HG02981 (cell line): ENCODE results near the gene DVL1.

ENCODE experiments used
- ATAC-seq: cut with Tn5 transposase; IDR thresholded peaks from one replicate; pipeline ENCODE4 v1.9.1; 2021; ENCODE audit warnings: mild to moderate bottlenecking, moderate library complexity; ENCODE audit not compliant: unreplicated experiment

The DVL1 gene

GRCh38 chr1:1299686-1300351 is 49.4 kb downstream of the DVL1 start:
- no peak for ATAC-seq

- no peak for ATAC-seq
Measured at GRCh38 chr1:1298861-1299685, 50.1 kb downstream of the DVL1 start.

DNA sequence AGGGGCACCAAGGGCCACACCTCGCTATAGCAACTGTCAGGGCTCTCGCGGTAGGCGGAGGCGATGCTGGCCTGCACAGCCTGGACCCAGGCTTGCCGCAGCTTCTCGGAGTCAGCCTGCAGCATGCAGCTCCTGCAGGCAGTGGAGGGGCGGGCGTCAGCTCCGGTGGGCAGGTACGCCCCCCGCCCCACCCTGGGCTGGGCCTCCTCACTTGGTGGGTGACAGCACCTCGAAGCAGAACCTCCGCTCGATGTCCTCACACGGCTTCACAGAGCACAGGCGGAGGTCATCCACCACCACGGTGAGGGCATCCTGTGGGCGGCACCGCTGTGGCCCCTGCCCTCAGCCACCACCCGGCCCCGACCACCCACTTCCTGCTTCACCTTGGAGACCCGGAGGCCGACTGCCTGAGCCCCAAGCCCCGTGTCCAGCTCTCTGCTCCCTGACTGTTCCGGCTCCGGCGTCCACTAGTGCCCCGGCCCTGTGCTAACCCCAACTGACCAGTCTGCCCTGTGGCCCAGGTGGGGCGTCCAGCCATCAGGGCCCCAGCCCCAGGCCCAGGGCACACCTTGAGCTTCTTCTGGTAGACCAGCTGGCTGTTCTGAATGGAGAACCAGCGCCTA is 51.3 kb downstream of the DVL1 start:
- ATAC-seq, result no peak

- ATAC-seq, result no peak
Measured at GRCh38 chr1:1296070-1297061, 52.9 kb downstream of the DVL1 start.

GRCh38 chr1:1295154-1295923 is 53.9 kb downstream of the DVL1 start:
- no peak for ATAC-seq

GRCh38 chr1:1294250-1294890 is 54.8 kb downstream of the DVL1 start:
- ATAC-seq, result no peak

GRCh38 chr1:1293263-1294249 is 55.7 kb downstream of the DVL1 start:
- ATAC-seq, result no peak

DNA sequence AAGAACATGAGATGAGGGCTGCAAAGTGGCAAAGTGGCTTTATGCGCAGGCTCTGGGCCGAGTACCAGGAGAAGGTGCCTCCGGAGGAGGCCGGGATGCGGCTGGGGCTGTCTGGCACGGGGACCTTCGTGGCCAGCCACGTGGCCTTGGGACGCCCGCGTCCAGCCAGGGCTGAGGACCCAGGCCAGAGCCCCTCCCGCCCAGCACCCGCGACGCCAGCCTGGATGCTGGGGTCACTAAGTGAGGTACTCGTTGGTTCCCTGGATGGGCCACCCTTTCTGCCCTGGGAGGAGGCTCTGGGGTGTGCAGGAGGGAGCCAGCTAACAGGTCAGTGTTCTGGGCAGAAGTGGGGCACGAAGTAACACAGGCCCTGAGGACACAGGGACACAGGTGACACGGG is 56.4 kb downstream of the DVL1 start:
- ATAC-seq, result no peak

GRCh38 chr1:1292442-1292779 is 56.8 kb downstream of the DVL1 start:
- no peak for ATAC-seq

GRCh38 chr1:1291548-1292441 is 57.4 kb downstream of the DVL1 start:
- no peak for ATAC-seq

DNA sequence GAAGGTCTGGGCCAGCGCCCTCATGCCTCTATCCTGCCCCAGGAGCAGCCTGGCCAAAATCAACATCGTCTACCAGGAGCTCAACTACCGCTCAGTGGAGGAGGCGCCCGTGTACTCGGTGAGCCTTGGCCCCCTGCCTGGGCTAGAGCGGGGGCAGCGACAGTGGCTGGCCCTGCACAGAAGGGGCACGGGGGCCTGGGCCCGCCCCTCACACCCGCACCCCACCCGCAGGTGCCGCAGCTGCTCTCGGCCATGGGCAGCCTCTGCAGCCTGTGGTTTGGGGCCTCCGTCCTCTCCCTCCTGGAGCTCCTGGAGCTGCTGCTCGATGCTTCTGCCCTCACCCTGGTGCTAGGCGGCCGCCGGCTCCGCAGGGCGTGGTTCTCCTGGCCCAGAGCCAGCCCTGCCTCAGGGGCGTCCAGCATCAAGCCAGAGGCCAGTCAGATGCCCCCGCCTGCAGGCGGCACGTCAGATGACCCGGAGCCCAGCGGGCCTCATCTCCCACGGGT is 58.1 kb downstream of the DVL1 start:
- ATAC-seq, result no peak

GRCh38 chr1:1290238-1290731 is 58.9 kb downstream of the DVL1 start:
- ATAC-seq, result no peak

- ATAC-seq, result no peak
Measured at GRCh38 chr1:1287288-1288110, 61.7 kb downstream of the DVL1 start.

DNA sequence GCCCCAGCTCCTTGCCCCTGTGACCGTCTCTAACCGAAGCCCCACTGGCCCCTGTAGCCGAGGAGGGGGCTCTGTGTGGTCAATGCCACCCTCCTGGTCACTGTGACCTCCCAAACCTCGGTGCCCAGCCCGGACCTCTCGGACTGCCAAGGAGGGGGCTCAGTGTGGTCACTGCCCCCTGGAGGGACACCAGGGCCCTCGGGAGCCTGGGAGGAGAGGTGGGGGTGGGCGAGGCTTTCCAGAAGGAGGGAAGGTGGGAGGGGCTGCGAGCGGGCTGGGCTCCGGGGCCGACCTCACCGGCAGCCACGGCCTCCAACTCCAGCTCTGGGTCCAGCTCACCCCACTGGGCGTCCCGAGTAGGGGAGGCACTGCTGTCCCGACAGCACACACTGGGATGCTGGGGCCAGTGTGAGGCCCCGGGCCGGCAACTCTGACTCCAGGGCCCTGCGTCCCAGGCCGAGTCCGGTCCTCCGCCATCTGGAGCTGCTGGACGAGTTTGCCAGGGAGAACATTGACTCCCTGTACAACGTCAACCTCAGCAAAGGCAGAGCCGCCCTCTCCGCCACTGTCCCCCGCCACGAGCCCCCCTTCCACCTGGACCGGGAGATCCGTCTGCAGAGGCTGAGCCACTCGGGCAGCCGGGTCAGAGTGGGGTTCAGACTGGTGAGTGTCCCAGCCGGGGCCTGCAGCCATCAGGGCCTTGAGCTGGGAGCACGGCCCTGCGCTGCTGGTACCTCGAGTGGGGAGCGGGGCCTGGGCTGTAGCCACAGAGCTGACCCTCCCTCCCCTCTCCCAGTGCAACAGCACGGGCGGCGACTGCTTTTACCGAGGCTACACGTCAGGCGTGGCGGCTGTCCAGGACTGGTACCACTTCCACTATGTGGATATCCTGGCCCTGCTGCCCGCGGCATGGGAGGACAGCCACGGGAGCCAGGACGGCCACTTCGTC is 62.6 kb downstream of the DVL1 start:
- no peak for ATAC-seq
